ENCODE measurements around the gene ATP6V1B1.

ATP6V1B1 gene

GRCh38 chr2:70983506-70984227 is 48.0 kb downstream of the ATP6V1B1 start:
- no peak for DNase-seq (ENCODE audit: low read depth, low spot score)
- H3K4me3 ChIP-seq = no peak overlapping the region
- H3K27ac ChIP-seq = no peak overlapping the region
- no peaks in the 10 kb centered on the region for H3K9me3 ChIP-seq (ENCODE audit: low read depth, low read length)
- no peak overlapping the region for H3K9ac ChIP-seq (ENCODE audit: insufficient read length)
- peaks cover 21% of the 10 kb centered on the region; the same call in 1 of the 2 replicates for H3K36me3 ChIP-seq (ENCODE audit: insufficient read depth, low read length)
- TF ChIP-seq EZH2 (IDR thresholded peaks at IDR 0.05) (no peak), FOXP2 (optimal IDR thresholded peaks at IDR 0.05; ENCODE audit: control extremely low read depth, extremely low read length, insufficient read depth) (no peak), POLR2AphosphoS5 (IDR thresholded peaks at IDR 0.05; ENCODE audit: borderline replicate concordance, low read depth, low read length) (no peak)

GRCh38 chr2:70984228-70984575 is 48.5 kb downstream of the ATP6V1B1 start:
- no peak overlapping the region for H3K9ac ChIP-seq (ENCODE audit: insufficient read length)
- peaks cover 26% of the 10 kb centered on the region; the same call in 1 of the 2 replicates for H3K36me3 ChIP-seq (ENCODE audit: insufficient read depth, low read length)
- H3K4me3 ChIP-seq = no peak overlapping the region
- no peak for DNase-seq (ENCODE audit: low read depth, low spot score)
- no peak for TF ChIP-seq FOXP2 (optimal IDR thresholded peaks at IDR 0.05; ENCODE audit: control extremely low read depth, extremely low read length, insufficient read depth)
- no peak for TF ChIP-seq EZH2 (IDR thresholded peaks at IDR 0.05)
- TF ChIP-seq POLR2AphosphoS5 (IDR thresholded peaks at IDR 0.05; ENCODE audit: borderline replicate concordance, low read depth, low read length) = no peak
- no peaks in the 10 kb centered on the region for H3K9me3 ChIP-seq (ENCODE audit: low read depth, low read length)
- H3K27ac ChIP-seq = no peak overlapping the region

GRCh38 chr2:70984576-70985282 is 49.0 kb downstream of the ATP6V1B1 start:
- H3K27ac ChIP-seq = no peak overlapping the region
- no peak for DNase-seq (ENCODE audit: low read depth, low spot score)
- H3K36me3 ChIP-seq (ENCODE audit: insufficient read depth, low read length) = peaks cover 30% of the 10 kb centered on the region; the same call in 1 of the 2 replicates
- no peak overlapping the region for H3K4me3 ChIP-seq
- H3K9me3 ChIP-seq (ENCODE audit: low read depth, low read length) = no peaks in the 10 kb centered on the region
- no peak overlapping the region for H3K9ac ChIP-seq (ENCODE audit: insufficient read length)
- TF ChIP-seq FOXP2 (optimal IDR thresholded peaks at IDR 0.05; ENCODE audit: control extremely low read depth, extremely low read length, insufficient read depth) (no peak), POLR2AphosphoS5 (IDR thresholded peaks at IDR 0.05; ENCODE audit: borderline replicate concordance, low read depth, low read length) (no peak), EZH2 (IDR thresholded peaks at IDR 0.05) (no peak)

GRCh38 chr2:70985283-70985688 is 49.6 kb downstream of the ATP6V1B1 start:
- no peak for DNase-seq (ENCODE audit: low read depth, low spot score)
- TF ChIP-seq EZH2 (IDR thresholded peaks at IDR 0.05) (no peak), FOXP2 (optimal IDR thresholded peaks at IDR 0.05; ENCODE audit: control extremely low read depth, extremely low read length, insufficient read depth) (no peak), POLR2AphosphoS5 (IDR thresholded peaks at IDR 0.05; ENCODE audit: borderline replicate concordance, low read depth, low read length) (no peak)
- Histone ChIP-seq H3K36me3 (ENCODE audit: insufficient read depth, low read length) (peaks cover 34% of the 10 kb centered on the region; the same call in 1 of the 2 replicates), H3K4me3 (no peak overlapping the region), H3K9ac (ENCODE audit: insufficient read length) (no peak overlapping the region), H3K27ac (no peak overlapping the region), H3K9me3 (ENCODE audit: low read depth, low read length) (no peaks in the 10 kb centered on the region)

- Histone ChIP-seq H3K4me3 (no peak overlapping the region), H3K36me3 (ENCODE audit: insufficient read depth, low read length) (peaks cover 38% of the 10 kb centered on the region; the same call in 1 of the 2 replicates)
Observed at GRCh38 chr2:70985956-70986355, 50.3 kb downstream of the ATP6V1B1 start.

GRCh38 chr2:70986499-70987189 is 50.9 kb downstream of the ATP6V1B1 start:
- Histone ChIP-seq H3K36me3 (ENCODE audit: insufficient read depth, low read length) (peaks cover 40% of the 10 kb centered on the region; the same call in 1 of the 2 replicates), H3K9ac (ENCODE audit: insufficient read length) (no peak overlapping the region), H3K9me3 (ENCODE audit: low read depth, low read length) (no peaks in the 10 kb centered on the region)

More at GRCh38 chr2:70985956-70986355, 50.3 kb downstream of the ATP6V1B1 start:
- Histone ChIP-seq H3K27ac (no peak overlapping the region), H3K9me3 (ENCODE audit: low read depth, low read length) (no peaks in the 10 kb centered on the region), H3K9ac (ENCODE audit: insufficient read length) (no peak overlapping the region)
- TF ChIP-seq FOXP2 (optimal IDR thresholded peaks at IDR 0.05; ENCODE audit: control extremely low read depth, extremely low read length, insufficient read depth) = no peak
- no peak for DNase-seq (ENCODE audit: low read depth, low spot score)

GRCh38 chr2:70987386-70987785 is 51.7 kb downstream of the ATP6V1B1 start:
- H3K36me3 ChIP-seq (ENCODE audit: insufficient read depth, low read length) = peaks cover 40% of the 10 kb centered on the region; the same call in 1 of the 2 replicates

More at GRCh38 chr2:70986499-70987189, 50.9 kb downstream of the ATP6V1B1 start:
- no peak for DNase-seq (ENCODE audit: low read depth, low spot score)
- Histone ChIP-seq H3K27ac (no peak overlapping the region), H3K4me3 (no peak overlapping the region)
- TF ChIP-seq EZH2 (IDR thresholded peaks at IDR 0.05) (no peak), FOXP2 (optimal IDR thresholded peaks at IDR 0.05; ENCODE audit: control extremely low read depth, extremely low read length, insufficient read depth) (no peak), POLR2AphosphoS5 (IDR thresholded peaks at IDR 0.05; ENCODE audit: borderline replicate concordance, low read depth, low read length) (no peak)

GRCh38 chr2:70988151-70988550 is 52.5 kb downstream of the ATP6V1B1 start:
- no peak overlapping the region for H3K4me3 ChIP-seq
- peaks cover 40% of the 10 kb centered on the region; the same call in 1 of the 2 replicates for H3K36me3 ChIP-seq (ENCODE audit: insufficient read depth, low read length)

More at GRCh38 chr2:70987386-70987785, 51.7 kb downstream of the ATP6V1B1 start:
- TF ChIP-seq FOXP2 (optimal IDR thresholded peaks at IDR 0.05; ENCODE audit: control extremely low read depth, extremely low read length, insufficient read depth) = no peak
- TF ChIP-seq EZH2 (IDR thresholded peaks at IDR 0.05) = no peak
- no peak for TF ChIP-seq POLR2AphosphoS5 (IDR thresholded peaks at IDR 0.05; ENCODE audit: borderline replicate concordance, low read depth, low read length)
- no peak overlapping the region for H3K4me3 ChIP-seq
- no peaks in the 10 kb centered on the region for H3K9me3 ChIP-seq (ENCODE audit: low read depth, low read length)
- no peak overlapping the region for H3K9ac ChIP-seq (ENCODE audit: insufficient read length)
- H3K27ac ChIP-seq = no peak overlapping the region
- no peak for DNase-seq (ENCODE audit: low read depth, low spot score)

More at GRCh38 chr2:70988151-70988550, 52.5 kb downstream of the ATP6V1B1 start:
- DNase-seq (ENCODE audit: low read depth, low spot score) = no peak
- Histone ChIP-seq H3K27ac (no peak overlapping the region), H3K9me3 (ENCODE audit: low read depth, low read length) (no peaks in the 10 kb centered on the region), H3K9ac (ENCODE audit: insufficient read length) (no peak overlapping the region)
- TF ChIP-seq POLR2AphosphoS5 (IDR thresholded peaks at IDR 0.05; ENCODE audit: borderline replicate concordance, low read depth, low read length) = no peak
- no peak for TF ChIP-seq EZH2 (IDR thresholded peaks at IDR 0.05)
- TF ChIP-seq FOXP2 (optimal IDR thresholded peaks at IDR 0.05; ENCODE audit: control extremely low read depth, extremely low read length, insufficient read depth) = no peak
